T-helper 17 cell (primary cell): ENCODE measurements around the gene UBALD1. TPM values are rescaled to one million over a fixed set of nuclear protein-coding genes. Genes with fewer than 3 reads are reported as not detected.

Experiments
- ATAC-seq: fragments of 150-1000 bp; cut with Tn5 transposase; 2 replicates; pipeline ENCODE4 v1.10.0; 2021; ENCODE audit warnings: mild to moderate bottlenecking, moderate library complexity
- DNase-seq, 3 donors: peaks; one replicate each; pipeline versions ENCODE4 v3.0.0 to v3.0.0-alpha.2; 2020 to 2021
- H3K9me3 ChIP-seq: one replicate; pipeline ENCODE4 v1.7.0; 2013; ENCODE audit warnings: low read length, mild to moderate bottlenecking; ENCODE audit not compliant: control insufficient read depth, poor library complexity, severe bottlenecking
- H3K27ac Mint-ChIP-seq: one replicate; pipeline ENCODE4 v1.8.0; 2022; ENCODE audit warnings: mild to moderate bottlenecking, moderate library complexity, mixed read lengths
- H3K27me3 Mint-ChIP-seq: one replicate; pipeline ENCODE4 v1.8.0; 2022; ENCODE audit warnings: mixed read lengths
- H3K36me3 Mint-ChIP-seq: one replicate; pipeline ENCODE4 v1.8.0; 2022; ENCODE audit warnings: low read depth, mixed read lengths
- H3K4me1 Mint-ChIP-seq: one replicate; pipeline ENCODE4 v1.8.0; 2022; ENCODE audit warnings: mild to moderate bottlenecking, mixed read lengths
- H3K4me3 Mint-ChIP-seq: one replicate; pipeline ENCODE4 v1.8.0; 2022; ENCODE audit warnings: mild to moderate bottlenecking, moderate library complexity, mixed read lengths
- total RNA-seq, 4 donors: library from RNA in 2 of 4; stranded (reverse) in 2 of 4; gene quantifications; one replicate each; pipeline ENCODE4 v1.2.3 and lab custom pipeline; 2022 to 2026

Gene UBALD1
- total RNA-seq, 2 donors from 2014 or later = 25.8 to 26.6 TPM

DNA sequence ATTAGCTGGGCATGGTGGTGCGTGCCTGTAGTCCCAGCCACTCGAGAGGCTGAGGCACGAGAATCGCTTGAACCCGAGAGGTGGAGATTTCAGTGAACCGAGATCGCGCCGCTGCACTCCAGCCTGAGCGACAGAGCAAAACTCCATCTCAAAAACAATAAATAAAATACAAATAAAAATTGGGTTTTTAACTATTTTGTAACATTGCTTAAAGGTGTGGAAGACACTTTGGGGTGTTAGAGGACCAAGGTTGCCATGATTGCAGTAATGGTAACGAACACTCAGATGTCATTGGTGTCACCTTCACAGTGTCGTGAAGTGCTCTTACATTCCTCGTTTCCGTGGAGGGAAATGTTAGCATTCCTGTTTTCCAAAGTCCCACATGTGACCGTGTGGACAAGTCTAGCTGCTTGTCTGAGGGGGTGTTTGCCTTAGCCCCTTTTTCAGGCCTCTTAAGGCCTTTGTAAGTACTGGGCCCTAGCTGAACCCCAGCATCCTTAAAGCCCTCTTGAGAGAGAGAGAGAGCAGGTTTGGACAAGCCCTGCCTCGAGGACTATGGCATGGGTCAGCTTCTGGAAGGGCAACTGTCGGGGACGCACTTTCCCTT lies 49.9 kb downstream of the UBALD1 start:
- Mint-ChIP-seq H3K36me3 (no peaks in the 10 kb centered on the region), H3K4me3 (no peak overlapping the region), H3K27me3 (no peaks in the 10 kb centered on the region), H3K27ac (no peak overlapping the region), H3K4me1 (peaks cover 5% of the 10 kb centered on the region)
- ATAC-seq = no peak
- DNase-seq = no peak
- no peaks in the 10 kb centered on the region for H3K9me3 ChIP-seq

DNA sequence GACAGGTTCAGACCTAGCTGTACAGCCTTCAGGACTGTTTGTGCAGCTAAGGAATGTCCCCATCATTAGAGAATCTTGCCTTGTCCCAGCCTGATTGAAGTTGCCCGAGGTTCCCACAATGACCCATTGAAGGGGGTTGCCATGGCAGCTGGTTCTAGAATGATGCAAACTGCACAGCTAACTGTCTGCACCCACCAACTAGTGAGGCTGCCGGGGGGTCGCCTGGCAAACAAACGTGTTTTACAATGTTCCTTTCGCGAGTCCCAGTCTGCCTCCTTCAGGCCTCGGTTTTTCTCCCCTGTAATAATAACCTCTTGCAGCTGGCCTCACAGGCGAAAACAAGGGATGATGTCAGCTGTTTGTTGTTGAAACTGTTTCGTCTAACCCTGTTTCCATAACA lies 53.1 kb downstream of the UBALD1 start:
- no peak overlapping the region for H3K4me3 Mint-ChIP-seq
- H3K4me1 Mint-ChIP-seq = peaks cover 3% of the 10 kb centered on the region
- H3K27me3 Mint-ChIP-seq = no peaks in the 10 kb centered on the region
- ATAC-seq = no peak
- no peaks in the 10 kb centered on the region for H3K9me3 ChIP-seq
- H3K27ac Mint-ChIP-seq = no peak overlapping the region
- H3K36me3 Mint-ChIP-seq = no peaks in the 10 kb centered on the region
- DNase-seq = no peak

Other genes starting within 250 kb of the UBALD1 start
- under 1 TPM; 0.55 to 0.57 TPM for gene VASN, start 243.0 kb downstream of the UBALD1 start, total RNA-seq
- 100 to 1,000 TPM; 733 to 757 TPM for gene CORO7, start 198.3 kb downstream of the UBALD1 start, total RNA-seq
- gene DNAJA3, start 189.0 kb downstream of the UBALD1 start, total RNA-seq = 10 to 100 TPM; 27.9 to 29.7 TPM
- 10 to 100 TPM; 40.5 to 45.4 TPM for gene NMRAL1, start 140.3 kb downstream of the UBALD1 start, total RNA-seq
- gene HMOX2, start 138.5 kb downstream of the UBALD1 start, total RNA-seq = 10 to 100 TPM; 31.9 to 58.8 TPM
- 10 to 100 TPM; 20.2 to 29.5 TPM for gene CDIP1, start 76.1 kb downstream of the UBALD1 start, total RNA-seq
- gene C16orf96, start 58.5 kb downstream of the UBALD1 start, total RNA-seq = under 1 TPM; 0.08 to 0.20 TPM
- gene MGRN1, start 9.9 kb upstream of the UBALD1 start, total RNA-seq = 10 to 100 TPM; 69.3 to 74.7 TPM
- 10 to 100 TPM; 44.7 to 49.6 TPM for gene NUDT16L1, start 78.7 kb upstream of the UBALD1 start, total RNA-seq
- gene ANKS3, start 119.4 kb upstream of the UBALD1 start, total RNA-seq = 10 to 100 TPM; 15.6 to 20.0 TPM
- not detected for gene DNAAF8, start 119.6 kb upstream of the UBALD1 start, total RNA-seq
- gene ZNF500, start 152.3 kb upstream of the UBALD1 start, total RNA-seq = 10 to 100 TPM; 10.1 to 15.8 TPM
- gene SEPTIN12, start 173.5 kb upstream of the UBALD1 start, total RNA-seq = not detected
- not detected for gene SMIM22, start 180.5 kb upstream of the UBALD1 start, total RNA-seq
- 10 to 100 TPM; 15.0 to 21.2 TPM for gene ROGDI, start 187.7 kb upstream of the UBALD1 start, total RNA-seq
- gene GLYR1, start 232.4 kb upstream of the UBALD1 start, total RNA-seq = 100 to 1,000 TPM in 1 of 2 donors, 10 to 100 TPM in 1; 91.9 to 108 TPM
- 10 to 100 TPM; 47.5 to 69.8 TPM for gene UBN1, start 232.6 kb upstream of the UBALD1 start, total RNA-seq